Anterior cingulate cortex (tissue), 58 donors: ENCODE data around the gene LDAF1.
"Not testable (repeated sequence)": the region's sequence is repeated elsewhere in the genome, so short reads cannot be mapped to it uniquely, and the experiment has no call there.

ENCODE experiments used
- DNase-seq, 58 donors: peaks; one replicate each; lab custom pipeline; 2025; lab: John Stamatoyannopoulos, UW

LDAF1 gene

GRCh38 chr16:21158208-21159110 lies at the start of gene LDAF1:
Gene LDAF1, plus strand, starts transcription at chr16:21158674. Its CDS starts 2,509 bp downstream, at chr16:21161183.
- DNase-seq, result peak in 40 of 58 donors; percentile 1 to 55 (median 20)

GRCh38 chr16:21115551-21115950 lies 42.9 kb upstream of the LDAF1 start:
- DNase-seq, result not testable (repeated sequence)

- no peak for DNase-seq
Observed at GRCh38 chr16:21116148-21116693, 42.3 kb upstream of the LDAF1 start.

DNA sequence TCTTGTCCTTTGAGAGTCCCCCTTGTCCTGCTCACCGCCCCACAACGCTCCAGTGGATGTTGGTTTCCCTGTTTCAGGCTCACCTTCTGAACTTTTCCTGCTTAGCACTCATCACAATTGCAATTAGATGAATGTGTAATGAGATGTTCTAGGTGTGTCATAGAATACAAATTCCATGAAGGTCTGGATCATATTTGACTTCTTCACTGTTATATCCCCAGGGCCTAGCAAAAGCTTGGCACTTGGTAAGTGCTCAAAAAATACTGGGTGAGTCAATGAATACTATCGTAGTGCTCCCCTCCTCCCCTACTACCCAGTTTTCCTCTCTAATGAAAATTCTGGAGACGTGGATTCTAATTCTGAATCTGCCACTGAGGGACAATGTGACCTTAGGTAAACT lies 40.9 kb upstream of the LDAF1 start:
- no peak for DNase-seq

- DNase-seq, result no peak
Observed at GRCh38 chr16:21120976-21121520, 37.4 kb upstream of the LDAF1 start.

GRCh38 chr16:21125191-21125590 lies 33.3 kb upstream of the LDAF1 start:
- no peak for DNase-seq

- DNase-seq, result peak in 1 of 58 donors; percentile 10
Observed at GRCh38 chr16:21126518-21126917, 32.0 kb upstream of the LDAF1 start.

GRCh38 chr16:21128991-21129390 lies 29.5 kb upstream of the LDAF1 start:
- DNase-seq, result peak in 1 of 58 donors; percentile 7

DNA sequence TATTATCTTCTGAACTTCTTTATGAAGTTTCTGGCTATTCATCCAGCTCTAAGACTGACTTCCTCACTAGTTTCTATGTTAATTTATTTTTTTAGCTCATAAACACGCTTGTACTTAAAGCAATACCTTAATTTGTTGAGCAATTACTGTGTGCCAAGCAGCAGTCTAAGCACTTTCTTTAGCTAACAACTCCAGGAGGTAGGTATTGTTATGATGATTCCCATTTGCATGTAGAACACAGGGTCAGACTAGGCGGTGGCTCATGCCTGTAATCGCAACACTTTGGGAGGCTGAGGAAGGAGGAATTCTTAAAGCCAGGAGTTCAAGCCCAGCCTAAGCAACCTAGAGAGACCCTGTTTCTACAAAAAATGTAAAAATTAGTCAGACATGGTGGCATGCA lies 27.7 kb upstream of the LDAF1 start:
- DNase-seq, result no peak

DNA sequence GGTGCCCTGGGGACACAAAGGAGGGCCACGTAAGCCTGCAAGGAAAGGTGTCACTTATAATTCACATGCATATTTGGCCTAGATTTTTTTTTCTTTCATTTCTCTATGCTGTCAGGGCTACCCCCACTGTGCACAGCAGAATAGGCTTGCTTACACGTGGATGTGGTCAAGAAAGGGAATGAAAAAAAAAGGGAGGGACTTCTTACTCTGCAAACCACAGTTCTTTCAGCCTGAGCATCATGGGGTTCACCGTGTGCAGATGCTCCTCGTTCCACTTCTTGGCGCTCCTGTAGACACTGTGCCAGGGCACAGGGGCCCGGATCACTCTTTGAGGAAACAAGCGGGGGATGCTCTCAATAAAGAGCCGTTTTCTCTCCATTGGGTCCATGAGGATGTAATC lies 24.4 kb upstream of the LDAF1 start:
- no peak for DNase-seq

- DNase-seq, result no peak
Observed at GRCh38 chr16:21145738-21146137, 12.7 kb upstream of the LDAF1 start.

DNA sequence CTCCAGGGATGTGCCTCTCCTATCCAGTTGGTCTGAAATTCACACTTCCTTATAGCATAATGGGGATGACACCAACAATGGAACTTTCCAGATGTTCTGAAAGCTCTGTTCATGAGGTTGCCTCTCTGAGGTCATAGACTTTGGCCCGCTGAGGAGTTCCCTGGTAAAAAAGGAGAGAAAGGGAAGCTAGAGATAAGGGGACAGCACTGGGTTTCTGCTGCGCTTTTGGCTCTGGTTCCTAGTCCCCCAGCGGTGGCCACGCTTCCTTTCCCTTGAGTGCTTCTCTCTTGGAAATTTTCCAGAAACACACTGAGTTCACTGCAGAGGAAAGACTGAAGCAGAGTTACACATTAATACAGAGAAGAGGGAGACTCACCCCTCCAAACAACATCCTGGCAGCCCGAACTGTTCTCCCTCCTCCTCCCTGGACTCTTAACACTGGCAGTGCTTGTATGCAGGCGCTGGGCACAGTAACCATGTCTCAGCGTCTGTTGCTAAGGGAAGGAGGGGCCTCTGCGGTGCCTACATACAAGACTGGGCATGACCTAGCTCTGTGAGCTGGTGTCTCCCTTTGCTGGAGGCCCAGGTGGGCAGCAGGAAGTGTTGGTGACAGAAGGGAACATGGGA lies 8.0 kb upstream of the LDAF1 start, which contains the start of gene DNAH3:
Gene DNAH3 (minus strand): TSS at position 472 of the 627 bp plus-strand sequence. CDS start 527 bp downstream, outside the sequence.
- peak in 2 of 58 donors; percentile 2 to 3 for DNase-seq

GRCh38 chr16:21152160-21153030 lies 6.1 kb upstream of the LDAF1 start:
- DNase-seq, result not testable (repeated sequence)

GRCh38 chr16:21153124-21153729 lies 5.2 kb upstream of the LDAF1 start:
- DNase-seq, result not testable (repeated sequence)

DNA sequence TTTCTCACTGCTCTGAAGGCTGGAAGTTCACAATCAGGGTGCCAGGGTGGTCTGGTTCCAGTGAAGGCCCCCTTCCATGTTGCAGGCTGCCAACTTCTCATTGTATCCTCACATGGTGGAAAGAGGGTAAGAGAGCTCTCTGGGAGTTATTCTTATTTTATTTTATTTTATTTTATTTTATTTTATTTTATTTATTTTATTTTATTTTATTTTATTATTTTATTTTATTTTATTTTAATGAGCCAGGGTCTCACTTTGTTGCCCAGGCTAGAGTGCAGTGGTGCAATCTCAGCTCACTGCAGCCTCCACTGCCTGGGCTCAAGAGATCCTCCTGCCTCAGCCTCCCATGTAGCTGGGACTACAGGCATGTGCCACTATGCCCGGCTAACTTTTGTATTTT lies 2.5 kb upstream of the LDAF1 start:
- not testable (repeated sequence) for DNase-seq

DNA sequence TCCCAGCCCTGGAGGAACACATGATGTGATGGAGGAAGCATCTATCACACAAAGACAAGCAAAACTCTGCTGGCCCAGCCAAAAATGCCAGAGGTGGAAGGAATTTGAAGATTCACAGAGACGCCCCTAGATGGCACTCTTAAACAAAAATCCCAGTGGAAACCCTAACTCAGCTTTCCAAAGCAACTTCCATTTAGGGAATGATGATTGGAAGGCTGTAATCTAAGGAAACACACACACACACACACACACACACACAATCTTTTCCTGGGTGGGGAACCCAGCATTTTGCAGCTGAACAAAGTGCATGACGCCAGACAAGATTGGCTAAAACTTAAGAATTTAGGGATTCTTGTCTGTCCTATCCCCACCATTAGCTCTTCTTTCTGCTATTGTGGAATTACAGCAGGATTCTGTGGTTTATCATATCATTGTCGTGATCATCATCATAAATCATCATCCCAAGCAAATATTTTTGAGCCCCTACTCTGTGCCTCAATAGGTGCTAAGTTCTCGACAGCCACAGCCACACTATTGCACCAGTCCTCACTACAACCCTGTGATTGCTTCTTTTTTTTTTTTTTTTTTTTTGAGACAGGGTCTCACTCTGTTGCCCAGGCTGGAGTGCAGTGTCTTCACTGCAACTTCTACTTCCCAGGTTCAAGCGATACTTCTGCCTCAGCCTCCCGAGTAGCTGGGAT lies 1.6 kb upstream of the LDAF1 start:
- peak in 31 of 58 donors; percentile 2 to 58 (median 10) for DNase-seq

- DNase-seq, result no peak
Observed at GRCh38 chr16:21157632-21158031, 842 bp upstream of the LDAF1 start.

- peak in 5 of 58 donors; percentile 1 to 33 (median 5) for DNase-seq
Observed at GRCh38 chr16:21159281-21159951, 942 bp downstream of the LDAF1 start.
